ENCODE results near the gene WDR1.

The WDR1 gene

DNA sequence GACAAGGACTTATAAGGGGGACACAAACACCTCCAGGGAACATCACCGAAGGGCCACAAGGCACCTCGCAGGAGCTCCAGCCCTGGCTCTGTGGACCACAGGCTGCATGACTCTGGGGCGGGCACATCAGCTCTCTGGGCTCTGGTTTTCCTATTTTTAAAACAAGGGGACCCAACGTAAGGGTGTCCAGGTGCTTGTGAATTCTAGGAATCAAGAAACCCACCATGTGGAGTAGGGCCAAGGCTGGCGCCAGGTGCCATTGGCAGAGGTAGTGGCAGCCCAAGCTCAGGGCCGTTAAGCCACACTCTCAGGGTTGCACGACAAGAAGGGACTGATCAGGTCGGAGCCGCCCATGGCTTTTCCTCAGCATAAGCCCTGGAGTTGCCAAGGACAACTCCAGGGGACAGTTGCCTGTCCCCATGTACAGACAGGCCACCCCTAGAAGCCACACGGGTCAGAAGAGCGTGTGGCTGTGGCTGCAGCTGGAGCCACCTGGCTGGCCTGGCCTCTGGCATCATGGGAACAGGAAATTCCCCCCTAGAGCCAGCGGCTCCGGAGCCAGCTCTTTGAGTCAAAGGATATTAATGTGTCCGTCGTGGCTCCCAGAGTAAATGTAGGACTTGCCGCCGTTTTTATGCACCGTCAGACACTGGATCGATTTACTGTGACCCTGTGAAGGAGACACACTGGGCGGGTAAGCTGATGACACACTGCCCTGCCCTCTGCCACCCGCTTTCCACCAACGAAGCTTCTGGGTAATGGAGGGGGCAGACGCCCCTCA is 32.5 kb downstream of the WDR1 start:
- DNase-seq: no peak

- no peak for DNase-seq
Observed at GRCh38 chr4:10083331-10083771, 33.2 kb downstream of the WDR1 start.

- no peak for DNase-seq
Observed at GRCh38 chr4:10082459-10083272, 33.9 kb downstream of the WDR1 start.

DNA sequence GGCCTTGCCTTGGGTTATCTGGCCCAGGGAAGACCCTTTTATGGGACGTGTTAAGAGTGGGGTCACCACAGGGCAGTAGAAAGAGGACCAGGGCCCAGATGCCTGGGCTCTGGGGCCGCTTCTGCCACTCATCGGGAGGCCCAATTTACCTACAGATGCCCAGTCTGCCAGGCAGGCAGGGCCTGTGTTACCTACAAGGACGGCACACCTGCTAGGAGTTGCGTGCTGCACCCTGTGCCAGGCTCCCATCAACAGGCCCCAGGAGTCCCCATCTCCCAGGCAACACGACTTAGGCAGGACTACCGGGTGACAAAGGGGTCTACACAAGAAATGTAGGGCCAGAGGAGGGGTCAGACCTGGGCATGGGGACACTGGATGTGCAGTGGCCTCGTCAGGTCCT is 34.6 kb downstream of the WDR1 start:
- no peak for DNase-seq

DNA sequence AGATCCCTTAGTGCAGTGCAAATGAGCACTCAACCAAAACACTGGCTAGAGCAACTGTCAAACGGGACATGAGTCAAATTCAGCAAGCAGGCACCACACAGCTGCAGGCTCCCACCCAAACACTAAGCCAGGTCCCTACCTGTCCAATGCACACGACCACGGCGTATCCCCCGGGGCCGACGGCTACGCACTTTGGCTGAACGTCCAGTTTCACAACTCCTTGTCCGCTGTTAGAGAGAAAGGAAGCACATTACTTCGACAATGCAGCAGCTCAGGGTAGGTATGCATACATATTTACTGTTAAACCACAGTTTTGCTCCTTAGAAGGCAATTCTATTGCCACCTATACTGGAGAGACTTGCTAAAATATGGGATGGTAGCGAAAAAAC is 35.4 kb downstream of the WDR1 start:
- DNase-seq: no peak

- no peak for DNase-seq
Observed at GRCh38 chr4:10080589-10081217, 35.9 kb downstream of the WDR1 start.

GRCh38 chr4:10079912-10080588 is 36.5 kb downstream of the WDR1 start:
- no peak for DNase-seq

GRCh38 chr4:10079256-10079655 is 37.3 kb downstream of the WDR1 start:
- DNase-seq: no peak

- DNase-seq: no peak
Observed at GRCh38 chr4:10078481-10079233, 37.9 kb downstream of the WDR1 start.

DNA sequence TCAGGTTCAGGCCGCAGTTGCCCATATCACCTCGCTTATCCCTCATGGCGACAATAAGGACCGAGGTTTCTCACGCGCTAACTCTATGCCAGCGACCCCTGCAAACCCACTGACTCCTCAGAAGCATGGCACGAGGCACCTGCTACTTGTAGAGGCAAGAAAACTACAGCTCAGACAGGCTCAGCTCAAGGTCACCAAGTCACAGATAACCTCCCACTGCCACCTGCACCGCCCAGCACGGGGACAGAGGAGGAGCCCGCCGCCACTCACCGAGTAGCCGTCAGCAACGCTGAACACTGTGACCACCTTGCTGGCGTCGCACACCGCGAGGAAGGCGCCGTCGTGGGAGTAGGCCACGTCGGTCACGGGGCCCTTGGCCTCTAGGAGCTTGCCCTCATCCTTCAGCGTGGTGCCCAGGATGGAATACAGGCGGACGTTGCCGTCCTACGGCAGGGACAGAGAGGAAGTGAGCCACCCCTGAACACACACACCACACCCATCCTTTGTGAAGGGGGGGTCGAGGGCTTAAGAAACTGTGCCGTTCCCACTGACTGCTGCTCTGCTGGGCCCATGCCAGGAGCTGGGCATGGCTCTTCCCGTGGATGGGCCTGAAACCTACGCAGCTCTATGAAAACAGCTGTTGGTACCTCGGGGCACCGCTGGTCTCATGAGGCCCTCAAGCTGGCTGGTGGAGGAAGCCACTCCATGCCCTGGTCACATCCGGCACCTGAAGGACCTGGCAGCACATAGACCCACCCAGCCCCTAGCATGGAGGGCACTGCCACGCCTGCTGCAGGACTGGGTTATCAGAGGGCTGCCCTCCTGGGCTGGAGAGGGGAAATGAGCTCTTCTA is 38.9 kb downstream of the WDR1 start:
- no peak for DNase-seq

- no peak for DNase-seq
Observed at GRCh38 chr4:10077076-10077475, 39.5 kb downstream of the WDR1 start.

DNA sequence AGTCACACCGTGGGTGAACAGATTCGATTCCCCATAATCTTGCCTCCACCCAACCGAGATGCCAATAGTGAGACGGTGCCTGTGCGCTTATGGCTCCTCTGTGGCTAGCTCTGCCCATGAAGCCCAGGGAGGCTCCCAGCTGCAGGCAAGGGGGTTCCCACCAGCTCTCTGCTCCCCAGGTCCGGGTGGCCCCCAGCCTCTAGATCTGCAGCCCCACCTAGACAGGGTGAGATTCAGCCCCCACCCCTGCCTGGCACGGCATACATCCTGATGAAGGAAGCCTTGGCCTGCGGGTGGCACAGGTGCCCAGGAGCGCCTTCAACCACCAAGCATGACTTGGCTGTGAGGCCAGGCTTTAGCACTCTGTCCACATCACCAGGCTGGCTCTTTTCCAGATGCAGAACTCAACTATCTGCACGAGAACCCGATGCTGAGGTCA is 40.6 kb downstream of the WDR1 start:
- no peak for DNase-seq

DNA sequence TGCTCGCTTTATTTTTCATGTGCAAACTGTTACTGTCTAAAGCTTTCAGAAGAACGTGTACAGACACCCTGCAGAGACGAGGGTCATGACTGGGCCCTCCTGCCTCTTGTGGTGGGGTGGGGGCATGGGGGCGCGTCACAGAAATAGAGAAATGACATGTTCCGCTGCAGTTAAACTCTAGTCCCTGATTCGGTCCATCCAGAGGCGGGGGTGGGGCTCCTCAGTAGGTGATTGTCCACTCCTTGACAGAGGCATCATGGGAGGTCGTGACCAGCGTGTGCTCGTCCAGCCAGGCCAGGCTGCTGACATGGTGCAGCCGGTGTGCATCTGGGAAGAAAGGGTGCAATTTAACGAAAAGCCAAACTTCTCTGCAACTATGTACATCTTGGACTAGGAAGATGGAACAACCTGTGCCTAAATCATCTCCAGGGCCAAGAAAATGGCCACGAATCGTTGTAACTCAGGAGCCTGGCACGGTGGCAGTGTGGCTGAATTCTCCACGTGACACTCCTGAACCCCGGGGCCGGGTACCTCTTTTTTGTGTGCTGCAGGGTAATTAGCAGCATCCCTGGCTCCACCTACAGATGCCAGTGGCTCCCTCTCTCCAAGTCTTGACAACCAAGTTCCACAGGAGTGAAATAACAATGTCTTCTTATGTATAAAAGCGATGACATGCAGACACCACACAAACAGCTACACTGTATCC is 41.3 kb downstream of the WDR1 start:
- DNase-seq: no peak

GRCh38 chr4:10074767-10075105 is 41.9 kb downstream of the WDR1 start:
- no peak for DNase-seq

DNA sequence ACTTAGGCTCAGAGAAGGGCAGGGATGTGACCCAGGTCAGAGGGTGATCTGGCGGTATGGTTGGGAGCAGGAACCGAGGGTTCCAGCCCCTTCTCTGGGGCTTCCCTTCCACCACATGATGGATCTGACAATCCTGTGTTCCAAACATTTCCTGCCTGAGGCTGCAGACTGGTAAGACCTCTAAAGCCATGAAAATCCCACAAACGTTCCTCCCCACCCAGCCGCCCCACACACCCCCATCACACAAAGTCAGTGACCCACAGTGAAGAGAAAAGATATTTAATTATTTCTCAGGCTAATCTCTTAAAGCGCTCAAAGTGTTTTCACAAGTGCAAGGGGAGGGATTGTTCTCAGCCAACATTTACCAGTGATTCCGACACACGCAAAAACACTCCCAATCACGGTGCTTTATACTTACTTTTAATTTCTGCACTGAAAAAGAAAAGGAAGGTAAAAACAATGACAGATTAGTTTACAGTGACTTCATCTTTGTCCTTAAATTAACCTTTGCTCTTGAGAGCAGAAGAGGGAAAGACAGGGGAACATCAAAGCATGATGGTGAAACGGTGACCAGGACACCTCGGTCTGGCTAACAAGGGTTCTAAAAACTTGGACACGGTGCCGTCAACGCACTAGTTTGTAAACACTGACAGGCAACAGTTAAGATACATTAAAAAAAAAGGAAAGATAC is 42.4 kb downstream of the WDR1 start:
- no peak for DNase-seq

DNA sequence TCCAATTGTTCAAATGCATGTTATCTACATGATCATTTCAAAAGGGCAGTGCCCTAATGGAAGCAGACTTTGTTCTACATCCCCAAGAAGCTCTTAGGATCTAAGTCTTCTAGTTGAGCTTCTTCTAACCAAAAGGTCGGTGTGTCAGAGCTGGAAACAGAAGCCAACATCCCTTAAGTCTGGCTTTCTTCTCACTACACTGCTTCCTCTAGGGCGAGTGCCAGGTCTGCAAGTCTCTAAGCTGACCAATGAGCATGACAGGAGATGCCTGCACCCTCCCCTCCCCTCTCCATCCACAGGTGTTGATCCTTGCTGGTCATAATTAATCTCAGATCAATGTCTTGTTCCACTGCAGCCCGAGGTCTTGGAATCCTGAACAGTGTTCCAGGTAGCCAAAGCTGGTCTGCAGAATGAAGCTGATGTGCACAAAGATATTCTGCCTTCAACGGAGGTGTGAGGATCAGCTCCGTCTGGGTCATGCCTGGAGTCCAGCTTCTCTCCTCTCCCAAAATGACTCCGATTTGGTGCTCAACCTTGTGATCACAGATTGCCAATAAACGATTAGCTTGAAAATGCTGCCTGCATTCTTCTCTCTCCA is 44.1 kb downstream of the WDR1 start:
- no peak for DNase-seq

GRCh38 chr4:10069075-10069642 is 47.4 kb downstream of the WDR1 start:
- no peak for DNase-seq

DNA sequence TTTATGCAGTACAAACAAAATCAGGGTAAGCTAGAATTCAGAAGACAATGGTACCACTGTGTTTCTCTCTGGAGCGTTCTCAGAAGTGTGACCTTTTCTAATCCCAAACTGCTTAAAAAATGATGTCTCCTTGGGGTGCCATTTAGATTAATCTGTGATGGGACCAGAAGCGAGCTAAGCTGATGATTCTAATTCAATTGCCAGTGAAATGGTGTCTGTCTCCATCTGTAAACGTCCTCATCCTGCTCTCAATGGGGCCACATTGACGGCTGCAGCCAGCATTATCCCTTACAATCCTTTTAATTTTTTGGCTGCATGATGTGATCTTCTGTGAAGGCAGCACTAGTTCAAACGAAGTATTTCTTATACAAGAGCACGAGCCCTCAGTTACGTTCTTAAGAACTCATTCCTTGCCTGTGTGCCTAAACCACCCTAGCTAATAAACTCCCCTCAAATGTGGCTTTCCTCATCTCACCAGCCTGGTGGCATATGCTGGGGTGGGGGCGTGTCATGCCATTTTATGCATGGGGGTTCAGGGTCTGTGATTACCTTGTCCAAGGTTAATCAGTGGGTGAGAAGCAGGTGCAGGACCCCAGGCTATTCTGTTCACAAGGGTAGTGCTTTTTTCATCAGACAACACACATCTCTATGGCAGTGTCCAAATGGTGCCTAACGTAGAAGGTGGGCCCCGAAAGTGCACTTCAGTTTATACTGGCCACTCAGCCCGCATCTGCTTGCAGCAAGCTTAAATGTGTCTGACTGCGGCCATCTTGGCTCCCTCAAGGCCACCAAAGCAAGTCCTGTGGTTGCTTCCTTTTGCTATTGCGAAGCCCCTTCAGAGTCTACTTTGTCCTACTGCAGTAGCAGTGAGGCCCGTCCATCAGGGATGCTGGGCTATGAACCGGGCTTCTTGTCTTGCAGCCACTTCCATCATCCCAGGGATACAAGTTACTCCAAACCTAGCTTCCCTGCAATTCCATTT is 49.6 kb downstream of the WDR1 start:
- no peak for DNase-seq

Measured in stimulated activated naive CD4-positive, alpha-beta T cell treated with Interleukin-2 at 50 U/mL for 16 hours (primary cell).